Caco-2 (cell line): Measurements from ENCODE around the gene MICA. TPM values are rescaled to one million over a fixed set of nuclear protein-coding genes. Genes with fewer than 3 reads are reported as not detected.
"Not testable (repeated sequence)": the region's sequence is repeated elsewhere in the genome, so short reads cannot be mapped to it uniquely, and the experiment has no call there.

Experiments used
- BruUV-seq: library from RNA; stranded (reverse); fragments of 400-500 nt; replicated peaks from 2 replicates; lab custom pipeline; 2021; lab: Mats Ljungman, UMichigan
- CTCF ChIA-PET: fragments of 300-600 bp; sonication (Branson Sonifier 250); formaldehyde crosslinking; loops from one replicate; lab custom pipeline; 2022; ENCODE audit warnings: antibody characterized with exemption; lab: Charles Lee
- POLR2A ChIA-PET: fragments of 300-600 bp; sonication (Branson Sonifier 250); formaldehyde crosslinking; loops from one replicate; lab custom pipeline; 2022; ENCODE audit warnings: antibody characterized with exemption; lab: Charles Lee
- DNase-seq, 2 experiments: peaks; one replicate each; pipeline versions ENCODE4 v3.0.0 to v3.0.0-alpha.2; 2020 to 2022
- H3K27me3 ChIP-seq: replicated peaks from 2 replicates; pipeline ENCODE4 v1.6.0; 2011; ENCODE audit warnings: low read length; ENCODE audit not compliant: control insufficient read depth, insufficient read depth
- H3K36me3 ChIP-seq: 2 replicates; pipeline ENCODE4 v1.5.1; 2011; ENCODE audit warnings: low read length; ENCODE audit not compliant: control insufficient read depth, insufficient read depth
- H3K4me1 ChIP-seq: fragments of 250-450 bp; sonication (Bioruptor Pico); 2 replicates; pipeline ENCODE4 v1.5.1; 2020; ENCODE audit warnings: mild to moderate bottlenecking
- H3K4me3 ChIP-seq: 2 replicates; pipeline ENCODE4 v1.5.1; 2011; ENCODE audit warnings: low read depth, mild to moderate bottlenecking, control low read depth, low read length
- H3K9me3 ChIP-seq: fragments of 250-450 bp; sonication (Bioruptor Pico); 2 replicates; pipeline ENCODE4 v1.5.1; 2020; ENCODE audit warnings: mild to moderate bottlenecking, moderate library complexity
- H3K27ac Mint-ChIP-seq: one replicate; pipeline ENCODE4 v1.8.0; 2022; ENCODE audit warnings: mixed read lengths; ENCODE audit not compliant: unreplicated experiment
- H3K27me3 Mint-ChIP-seq: one replicate; pipeline ENCODE4 v1.8.0; 2022; ENCODE audit warnings: mixed read lengths; ENCODE audit not compliant: insufficient read depth, unreplicated experiment
- H3K36me3 Mint-ChIP-seq: one replicate; pipeline ENCODE4 v1.8.0; 2022; ENCODE audit warnings: mild to moderate bottlenecking, mixed read lengths; ENCODE audit not compliant: insufficient read depth, unreplicated experiment
- H3K4me1 Mint-ChIP-seq: one replicate; pipeline ENCODE4 v1.8.0; 2022; ENCODE audit warnings: low read depth, mixed read lengths; ENCODE audit not compliant: unreplicated experiment
- H3K4me3 Mint-ChIP-seq: one replicate; pipeline ENCODE4 v1.8.0; 2022; ENCODE audit warnings: mild to moderate bottlenecking, moderate library complexity, mixed read lengths; ENCODE audit not compliant: unreplicated experiment
- H3K9me3 Mint-ChIP-seq: one replicate; pipeline ENCODE4 v1.8.0; 2022; ENCODE audit warnings: mixed read lengths; ENCODE audit not compliant: unreplicated experiment
- CTCF ChIP-seq, 2 experiments: fragments of 200-600 bp in 1 of 2; IDR thresholded peaks; 1 replicate in 1 of 2; 2 replicates in 1 of 2; pipeline versions ENCODE4 v1.5.1 to v1.8.0; 2011 to 2022; ENCODE audit warnings: antibody characterized with exemption in 1 of 2, control low read depth in 1 of 2, inconsistent platforms in 1 of 2, low read depth in 1 of 2, low read length in 1 of 2, mild to moderate bottlenecking in 1 of 2, moderate library complexity in 1 of 2; ENCODE audit not compliant: insufficient read depth in 1 of 2, severe bottlenecking in 1 of 2, unreplicated experiment in 1 of 2
- intact Hi-C: fragments of 100-400 bp; cut with micrococcal nuclease; formaldehyde crosslinking; loops from one replicate; pipeline ENCODE4 v1.10.0; 2022; ENCODE audit not compliant: unreplicated experiment
- total RNA-seq: library from RNA; stranded (reverse); gene quantifications from 2 replicates; pipeline ENCODE4 v1.2.3, GENCODE V29; 2022

The MICA gene
- total RNA-seq, 1 experiment from 2014 or later: 12.6 TPM

- Histone ChIP-seq H3K27me3 (no peaks in the 10 kb centered on the region), H3K36me3 (no peaks in the 10 kb centered on the region), H3K4me3 (no peak overlapping the region), H3K9me3 (no peaks in the 10 kb centered on the region; the same call in 1 of the 2 replicates), H3K4me1 (no peaks in the 10 kb centered on the region)
- H3K36me3 Mint-ChIP-seq: no peaks in the 10 kb centered on the region
- no peak overlapping the region for H3K4me3 Mint-ChIP-seq
- no peak for DNase-seq
- CTCF ChIA-PET: no interaction called here
- H3K27me3 Mint-ChIP-seq: peaks cover 15% of the 10 kb centered on the region
- intact Hi-C loops: no loop called here
- no peak for TF ChIP-seq CTCF (IDR thresholded peaks at IDR 0.05; ENCODE audit: insufficient read depth in 1 of 2, low read depth in 1 of 2, low read length in 1 of 2, severe bottlenecking in 1 of 2, unreplicated experiment in 1 of 2)
- no TSS peak for BruUV-seq
- POLR2A ChIA-PET: no interaction called here
- no peak overlapping the region for H3K27ac Mint-ChIP-seq
- no peaks in the 10 kb centered on the region for H3K9me3 Mint-ChIP-seq
- no peaks in the 10 kb centered on the region for H3K4me1 Mint-ChIP-seq
Observed at GRCh38 chr6:31423550-31423949, 20.2 kb downstream of the MICA start.

DNA sequence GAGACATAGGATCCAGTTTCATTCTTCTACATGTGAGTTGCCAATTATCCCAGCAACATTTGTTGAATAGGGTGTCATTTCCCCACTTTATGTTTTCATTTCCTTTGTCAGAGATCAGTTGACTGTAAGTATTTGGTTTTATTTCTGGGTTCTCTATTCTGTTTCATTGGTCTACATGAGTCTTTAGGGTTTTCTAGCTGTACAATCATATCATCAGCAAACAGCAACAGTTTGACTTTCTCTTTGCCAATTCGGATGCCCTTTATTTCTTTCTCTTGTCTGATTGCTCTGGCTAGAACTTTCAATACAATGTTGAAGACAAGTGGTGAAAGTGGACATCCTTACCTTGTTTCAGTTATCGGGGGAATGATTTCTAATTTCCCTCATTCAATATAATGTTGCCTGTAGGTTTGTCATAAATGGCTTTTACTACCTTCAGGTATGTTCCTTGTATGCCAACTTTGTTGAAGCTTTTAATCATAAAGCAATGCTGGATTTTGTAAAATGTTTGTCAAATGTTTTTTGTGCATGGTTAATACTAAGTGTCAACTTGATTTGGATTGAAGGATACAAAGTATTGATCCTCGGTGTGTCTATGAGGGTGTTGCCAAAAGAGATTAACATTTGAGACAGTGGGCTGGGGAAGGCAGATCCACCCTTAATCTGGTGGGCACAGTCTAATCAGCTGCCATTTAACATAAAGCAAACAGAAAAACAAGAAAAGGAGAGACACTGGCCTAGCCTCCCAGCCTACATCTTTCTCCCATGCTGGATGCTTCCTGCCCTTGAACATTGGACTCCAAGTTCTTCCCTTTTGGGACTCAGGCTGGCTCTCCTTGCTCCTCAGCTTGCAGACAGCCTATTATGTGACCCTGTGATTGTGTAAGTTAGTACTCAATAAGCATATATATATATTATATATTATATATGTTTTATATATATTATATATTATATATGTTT lies 23.3 kb downstream of the MICA start:
- H3K36me3 ChIP-seq: no peaks in the 10 kb centered on the region
- H3K9me3 ChIP-seq: no peaks in the 10 kb centered on the region; the same call in 1 of the 2 replicates
- TF ChIP-seq CTCF (IDR thresholded peaks at IDR 0.05; ENCODE audit: insufficient read depth in 1 of 2, low read depth in 1 of 2, low read length in 1 of 2, severe bottlenecking in 1 of 2, unreplicated experiment in 1 of 2): no peak
- no peaks in the 10 kb centered on the region for H3K36me3 Mint-ChIP-seq
- intact Hi-C loops: no loop called here
- no peaks in the 10 kb centered on the region for H3K4me1 Mint-ChIP-seq
- POLR2A ChIA-PET: no interaction called here
- H3K9me3 Mint-ChIP-seq: peaks cover 11% of the 10 kb centered on the region
- peaks cover 9% of the 10 kb centered on the region for H3K27me3 Mint-ChIP-seq
- BruUV-seq: no TSS peak
- H3K4me1 ChIP-seq: no peaks in the 10 kb centered on the region
- no peak overlapping the region for H3K4me3 ChIP-seq
- H3K4me3 Mint-ChIP-seq: no peak overlapping the region
- no peaks in the 10 kb centered on the region for H3K27me3 ChIP-seq
- CTCF ChIA-PET: no interaction called here
- H3K27ac Mint-ChIP-seq: no peak overlapping the region
- no peak for DNase-seq

DNA sequence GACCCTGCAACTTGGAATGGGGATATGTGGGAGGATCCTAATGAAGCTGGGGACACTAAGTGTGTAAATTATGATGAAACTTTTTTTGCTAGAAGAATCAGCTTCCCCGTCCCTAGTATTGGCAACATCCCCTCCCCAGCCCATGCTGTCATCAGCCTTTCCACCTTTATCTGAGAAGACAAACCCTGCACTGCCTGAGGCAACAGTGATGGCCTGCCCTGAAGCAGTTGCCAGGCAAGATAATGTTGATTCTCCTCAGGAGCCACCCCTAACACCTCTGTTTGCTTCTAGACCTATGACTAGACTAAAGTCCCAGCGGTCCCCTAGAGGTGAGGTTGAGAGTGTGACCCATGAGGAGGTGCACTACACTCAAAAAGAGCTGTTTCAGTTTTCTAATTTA lies 27.1 kb downstream of the MICA start:
- Histone ChIP-seq H3K27me3 (no peaks in the 10 kb centered on the region; the same call in 1 of the 2 replicates), H3K36me3 (no peaks in the 10 kb centered on the region), H3K9me3 (no peaks in the 10 kb centered on the region; the same call in 1 of the 2 replicates), H3K4me3 (no peak overlapping the region), H3K4me1 (no peaks in the 10 kb centered on the region)
- TF ChIP-seq CTCF (IDR thresholded peaks at IDR 0.05; ENCODE audit: insufficient read depth in 1 of 2, low read depth in 1 of 2, low read length in 1 of 2, severe bottlenecking in 1 of 2, unreplicated experiment in 1 of 2): no peak
- POLR2A ChIA-PET: no interaction called here
- intact Hi-C loops: no loop called here
- no peaks in the 10 kb centered on the region for H3K36me3 Mint-ChIP-seq
- H3K9me3 Mint-ChIP-seq: peaks cover 11% of the 10 kb centered on the region
- CTCF ChIA-PET: no interaction called here
- H3K27ac Mint-ChIP-seq: no peak overlapping the region
- BruUV-seq: no TSS peak
- H3K4me1 Mint-ChIP-seq: no peaks in the 10 kb centered on the region
- H3K4me3 Mint-ChIP-seq: no peak overlapping the region
- no peak for DNase-seq
- H3K27me3 Mint-ChIP-seq: peaks cover 3% of the 10 kb centered on the region

GRCh38 chr6:31435051-31435450 lies 31.7 kb downstream of the MICA start:
- Mint-ChIP-seq H3K9me3 (peaks cover 29% of the 10 kb centered on the region), H3K27me3 (peaks cover 12% of the 10 kb centered on the region)
- DNase-seq, CTCF ChIA-PET, H3K27ac Mint-ChIP-seq, H3K4me1 Mint-ChIP-seq, POLR2A ChIA-PET, H3K4me1 ChIP-seq, BruUV-seq, H3K27me3 ChIP-seq, H3K36me3 ChIP-seq, H3K36me3 Mint-ChIP-seq, H3K4me3 Mint-ChIP-seq, H3K4me3 ChIP-seq, intact Hi-C loops, H3K9me3 ChIP-seq: not testable (repeated sequence)
